Measurements from ENCODE around the gene AGER.

GRCh38 chr6:32156891-32157290 is 27.2 kb downstream of the AGER start:
- TF ChIP-seq CTCF (conservative IDR thresholded peaks at IDR 0.05) (no peak), ZFX (IDR thresholded peaks at IDR 0.05) (no peak)
